GM18520 (cell line): Measurements from ENCODE around the gene ATP9A.
"Not testable (repeated sequence)": the region's sequence is repeated elsewhere in the genome, so short reads cannot be mapped to it uniquely, and the experiment has no call there.

Experiments used
- ATAC-seq: cut with Tn5 transposase; IDR thresholded peaks from one replicate; pipeline ENCODE4 v1.9.1; 2021; ENCODE audit not compliant: unreplicated experiment

ATP9A gene

GRCh38 chr20:51659491-51660050 lies 108.6 kb downstream of the ATP9A start:
- ATAC-seq = no peak

GRCh38 chr20:51656726-51657260 lies 111.4 kb downstream of the ATP9A start:
- ATAC-seq = no peak

GRCh38 chr20:51656089-51656488 lies 112.1 kb downstream of the ATP9A start:
- ATAC-seq = not testable (repeated sequence)

GRCh38 chr20:51654495-51654894 lies 113.7 kb downstream of the ATP9A start:
- ATAC-seq = no peak

- no peak for ATAC-seq
Measured at GRCh38 chr20:51654060-51654459, 114.1 kb downstream of the ATP9A start.

- no peak for ATAC-seq
Measured at GRCh38 chr20:51653226-51653625, 115.0 kb downstream of the ATP9A start.

- ATAC-seq = no peak
Measured at GRCh38 chr20:51651921-51652549, 116.2 kb downstream of the ATP9A start.

GRCh38 chr20:51650685-51651134 lies 117.5 kb downstream of the ATP9A start:
- ATAC-seq = no peak

- ATAC-seq = no peak
Measured at GRCh38 chr20:51648571-51648947, 119.6 kb downstream of the ATP9A start.

GRCh38 chr20:51647674-51648570 lies 120.3 kb downstream of the ATP9A start:
- no peak for ATAC-seq

- not testable (repeated sequence) for ATAC-seq
Measured at GRCh38 chr20:51643810-51644209, 124.4 kb downstream of the ATP9A start.

GRCh38 chr20:51643390-51643789 lies 124.8 kb downstream of the ATP9A start:
- ATAC-seq = no peak

GRCh38 chr20:51641866-51642265 lies 126.3 kb downstream of the ATP9A start:
- no peak for ATAC-seq

GRCh38 chr20:51640743-51641142 lies 127.4 kb downstream of the ATP9A start:
- no peak for ATAC-seq

GRCh38 chr20:51639206-51639832 lies 128.9 kb downstream of the ATP9A start:
- ATAC-seq = no peak

- no peak for ATAC-seq
Measured at GRCh38 chr20:51637241-51637640, 130.9 kb downstream of the ATP9A start.

- no peak for ATAC-seq
Measured at GRCh38 chr20:51636123-51636522, 132.1 kb downstream of the ATP9A start.

- no peak for ATAC-seq
Measured at GRCh38 chr20:51635680-51636079, 132.5 kb downstream of the ATP9A start.

- ATAC-seq = no peak
Measured at GRCh38 chr20:51634877-51635276, 133.3 kb downstream of the ATP9A start.

GRCh38 chr20:51634257-51634656 lies 133.9 kb downstream of the ATP9A start:
- no peak for ATAC-seq

- ATAC-seq = no peak
Measured at GRCh38 chr20:51633430-51633829, 134.8 kb downstream of the ATP9A start.
